Duodenal mucosa (tissue), 2 donors: ENCODE results near the gene DNTT.
A peak's percentile ranks its signal among the peaks of the same experiment; 100 is the strongest.

Source experiments
- H3K27ac ChIP-seq: one replicate; pipeline ENCODE4 v1.7.0; 2013; ENCODE audit warnings: low read depth, low read length
- H3K27me3 ChIP-seq, 2 donors: one replicate each; pipeline ENCODE4 v1.7.0; 2013; ENCODE audit warnings: low read length in 2 of 2, control low read depth in 1 of 2; ENCODE audit not compliant: insufficient read depth in 2 of 2, control insufficient read depth in 1 of 2
- H3K36me3 ChIP-seq, 2 donors: one replicate each; pipeline ENCODE4 v1.7.0; 2013; ENCODE audit warnings: low read length in 2 of 2, control low read depth in 1 of 2; ENCODE audit not compliant: insufficient read depth in 2 of 2, control insufficient read depth in 1 of 2
- H3K4me1 ChIP-seq, 2 donors: one replicate each; pipeline ENCODE4 v1.7.0; 2013; ENCODE audit warnings: low read length in 2 of 2, control low read depth in 1 of 2; ENCODE audit not compliant: insufficient read depth in 2 of 2, control insufficient read depth in 1 of 2
- H3K4me3 ChIP-seq, 2 donors: one replicate each; pipeline ENCODE4 v1.7.0; 2013; ENCODE audit warnings: low read length in 2 of 2, low read depth in 1 of 2
- H3K9ac ChIP-seq, 2 donors: one replicate each; pipeline ENCODE4 v1.7.0; 2013; ENCODE audit warnings: low read length in 2 of 2, low read depth in 1 of 2
- H3K9me3 ChIP-seq, 2 donors: one replicate each; pipeline ENCODE4 v1.7.0; 2013; ENCODE audit warnings: low read length in 2 of 2, control low read depth in 1 of 2; ENCODE audit not compliant: control insufficient read depth in 1 of 2

Gene DNTT

GRCh38 chr10:96288151-96288621, 16.0 kb upstream of the DNTT start:
- Histone ChIP-seq H3K9me3 (no peaks in the 10 kb centered on the region), H3K27ac (no peak overlapping the region), H3K4me3 (peak overlapping the region; percentile 57 to 62), H3K4me1 (peaks cover 18 to 28% of the 10 kb centered on the region in 2 donors), H3K36me3 (no peaks in the 10 kb centered on the region), H3K27me3 (no peaks in the 10 kb centered on the region), H3K9ac (peak overlapping the region; percentile 44 to 58)

GRCh38 chr10:96289218-96289910, 14.9 kb upstream of the DNTT start:
- Histone ChIP-seq H3K27ac (no peak overlapping the region), H3K27me3 (no peaks in the 10 kb centered on the region), H3K4me1 (peaks cover 21 to 28% of the 10 kb centered on the region in 2 donors), H3K9ac (no peak overlapping the region), H3K9me3 (no peaks in the 10 kb centered on the region), H3K36me3 (no peaks in the 10 kb centered on the region), H3K4me3 (no peak overlapping the region)

- Histone ChIP-seq H3K4me3 (no peak overlapping the region), H3K9me3 (no peaks in the 10 kb centered on the region), H3K36me3 (no peaks in the 10 kb centered on the region), H3K9ac (no peak overlapping the region), H3K4me1 (peaks cover 21 to 22% of the 10 kb centered on the region in 2 donors), H3K27ac (no peak overlapping the region), H3K27me3 (no peaks in the 10 kb centered on the region)
Observed at GRCh38 chr10:96290368-96291133, 13.7 kb upstream of the DNTT start.

- Histone ChIP-seq H3K36me3 (no peaks in the 10 kb centered on the region), H3K27me3 (no peaks in the 10 kb centered on the region), H3K4me1 (peaks cover 4 to 6% of the 10 kb centered on the region in 2 donors), H3K9ac (peak overlapping the region in 1 of 2 donors; percentile 35), H3K4me3 (no peak overlapping the region), H3K27ac (no peak overlapping the region), H3K9me3 (no peaks in the 10 kb centered on the region)
Observed at GRCh38 chr10:96292971-96293920, 11.0 kb upstream of the DNTT start.

- Histone ChIP-seq H3K27me3 (peaks cover 0 to 2% of the 10 kb centered on the region in 2 donors), H3K27ac (no peak overlapping the region), H3K36me3 (no peaks in the 10 kb centered on the region), H3K4me3 (no peak overlapping the region), H3K4me1 (peaks cover 3% of the 10 kb centered on the region in 2 donors), H3K9ac (no peak overlapping the region), H3K9me3 (no peaks in the 10 kb centered on the region)
Observed at GRCh38 chr10:96295475-96295874, 8.8 kb upstream of the DNTT start.

GRCh38 chr10:96297486-96297885, 6.7 kb upstream of the DNTT start:
- Histone ChIP-seq H3K9ac (no peak overlapping the region), H3K27me3 (peaks cover 0 to 2% of the 10 kb centered on the region in 2 donors)

GRCh38 chr10:96298362-96298761, 5.9 kb upstream of the DNTT start:
- Histone ChIP-seq H3K9ac (no peak overlapping the region), H3K9me3 (no peaks in the 10 kb centered on the region), H3K4me3 (no peak overlapping the region), H3K27me3 (peaks cover 0 to 2% of the 10 kb centered on the region in 2 donors), H3K36me3 (no peaks in the 10 kb centered on the region), H3K4me1 (peaks cover 0 to 3% of the 10 kb centered on the region in 2 donors), H3K27ac (no peak overlapping the region)

More at GRCh38 chr10:96297486-96297885, 6.7 kb upstream of the DNTT start:
- Histone ChIP-seq H3K4me3 (no peak overlapping the region), H3K27ac (no peak overlapping the region), H3K9me3 (no peaks in the 10 kb centered on the region), H3K4me1 (peaks cover 0 to 3% of the 10 kb centered on the region in 2 donors), H3K36me3 (no peaks in the 10 kb centered on the region)

- no peak overlapping the region for H3K27ac ChIP-seq
- peaks cover 0 to 2% of the 10 kb centered on the region in 2 donors for H3K27me3 ChIP-seq
- H3K4me3 ChIP-seq: no peak overlapping the region
- H3K9ac ChIP-seq: no peak overlapping the region
- H3K9me3 ChIP-seq: no peaks in the 10 kb centered on the region
- no peaks in the 10 kb centered on the region for H3K36me3 ChIP-seq
- H3K4me1 ChIP-seq: no peaks in the 10 kb centered on the region
Observed at GRCh38 chr10:96299383-96299782, 4.9 kb upstream of the DNTT start.

- Histone ChIP-seq H3K36me3 (no peaks in the 10 kb centered on the region), H3K9ac (no peak overlapping the region)
Observed at GRCh38 chr10:96301616-96302015, 2.6 kb upstream of the DNTT start.

More at GRCh38 chr10:96301616-96302015, 2.6 kb upstream of the DNTT start:
- no peaks in the 10 kb centered on the region for H3K4me1 ChIP-seq
- no peak overlapping the region for H3K4me3 ChIP-seq
- H3K27me3 ChIP-seq: peaks cover 0 to 2% of the 10 kb centered on the region in 2 donors
- H3K27ac ChIP-seq: no peak overlapping the region
- H3K9me3 ChIP-seq: no peaks in the 10 kb centered on the region
